ENCODE measurements around the gene RARRES2.
"Not testable (repeated sequence)": the region's sequence is repeated elsewhere in the genome, so short reads cannot be mapped to it uniquely, and the experiment has no call there.

The RARRES2 gene

GRCh38 chr7:150341263-150342120, at the start of gene RARRES2:
TSS of gene RARRES2 (minus strand) at chr7:150341629. CDS start at chr7:150340609, 1,020 bp downstream.
- DNase-seq = no peak

- no peak for DNase-seq
Measured at GRCh38 chr7:150390205-150390604, 48.8 kb upstream of the RARRES2 start.

- DNase-seq = no peak
Measured at GRCh38 chr7:150389532-150389816, 48.0 kb upstream of the RARRES2 start.

GRCh38 chr7:150388709-150389531, 47.5 kb upstream of the RARRES2 start:
- DNase-seq = peak; percentile 34

GRCh38 chr7:150388306-150388705, 46.9 kb upstream of the RARRES2 start:
- no peak for DNase-seq

GRCh38 chr7:150385884-150386283, 44.5 kb upstream of the RARRES2 start:
- DNase-seq = not testable (repeated sequence)

GRCh38 chr7:150385302-150385723, 43.9 kb upstream of the RARRES2 start:
- DNase-seq = no peak

- no peak for DNase-seq
Measured at GRCh38 chr7:150384406-150385301, 43.2 kb upstream of the RARRES2 start.

- DNase-seq = no peak
Measured at GRCh38 chr7:150383710-150384397, 42.4 kb upstream of the RARRES2 start.

- DNase-seq = no peak
Measured at GRCh38 chr7:150382844-150383225, 41.4 kb upstream of the RARRES2 start.

GRCh38 chr7:150382123-150382843, 40.9 kb upstream of the RARRES2 start:
- DNase-seq = no peak

- DNase-seq = no peak
Measured at GRCh38 chr7:150381785-150382122, 40.3 kb upstream of the RARRES2 start.

GRCh38 chr7:150381096-150381495, 39.7 kb upstream of the RARRES2 start:
- no peak for DNase-seq

GRCh38 chr7:150380463-150380862, 39.0 kb upstream of the RARRES2 start:
- DNase-seq = no peak

- peak; percentile 64 for DNase-seq
Measured at GRCh38 chr7:150379441-150380379, 38.3 kb upstream of the RARRES2 start.

GRCh38 chr7:150378853-150379440, 37.5 kb upstream of the RARRES2 start, which contains the start of gene ZNF775:
TSS of gene ZNF775 (plus strand) at chr7:150379330. CDS start at chr7:150388471, 9,141 bp downstream.
- DNase-seq = peak; percentile 94

GRCh38 chr7:150378115-150378852, 36.9 kb upstream of the RARRES2 start:
- DNase-seq = peak; percentile 78

GRCh38 chr7:150377635-150378034, 36.2 kb upstream of the RARRES2 start:
- DNase-seq = no peak

- DNase-seq = no peak
Measured at GRCh38 chr7:150377196-150377595, 35.8 kb upstream of the RARRES2 start.
